ENCODE data around the gene THOP1. TPM values are rescaled to one million over a fixed set of nuclear protein-coding genes. Genes with fewer than 3 reads are reported as not detected.

Gene THOP1
- total RNA-seq, 1 donor: 70.0 TPM

GRCh38 chr19:2756477-2756876, 28.8 kb upstream of the THOP1 start:
- no peak for DNase-seq (ENCODE audit: low read depth)
- H3K4me3 ChIP-seq (ENCODE audit: low read depth, low read length): no peak overlapping the region
- no peak for TF ChIP-seq CTCF (IDR thresholded peaks at IDR 0.05; ENCODE audit: insufficient read depth, low read length)

GRCh38 chr19:2756921-2757881, 28.1 kb upstream of the THOP1 start:
- H3K4me3 ChIP-seq (ENCODE audit: low read depth, low read length): no peak overlapping the region
- no peak for DNase-seq (ENCODE audit: low read depth)
- no peak for TF ChIP-seq CTCF (IDR thresholded peaks at IDR 0.05; ENCODE audit: insufficient read depth, low read length)

- no peak for DNase-seq (ENCODE audit: low read depth)
- H3K4me3 ChIP-seq (ENCODE audit: low read depth, low read length): no peak overlapping the region
- TF ChIP-seq CTCF (IDR thresholded peaks at IDR 0.05; ENCODE audit: insufficient read depth, low read length): no peak
These were observed 26.5 kb upstream of the THOP1 start for GRCh38 chr19:2758601-2759313.

GRCh38 chr19:2759362-2759761, 25.9 kb upstream of the THOP1 start:
- H3K4me3 ChIP-seq (ENCODE audit: low read depth, low read length): no peak overlapping the region
- TF ChIP-seq CTCF (IDR thresholded peaks at IDR 0.05; ENCODE audit: insufficient read depth, low read length): no peak

GRCh38 chr19:2759965-2760364, 25.3 kb upstream of the THOP1 start:
- no peak for DNase-seq (ENCODE audit: low read depth)
- no peak for TF ChIP-seq CTCF (IDR thresholded peaks at IDR 0.05; ENCODE audit: insufficient read depth, low read length)

More at GRCh38 chr19:2759362-2759761, 25.9 kb upstream of the THOP1 start:
- no peak for DNase-seq (ENCODE audit: low read depth)

GRCh38 chr19:2761309-2761677, 24.0 kb upstream of the THOP1 start:
- DNase-seq (ENCODE audit: low read depth): no peak
- no peak overlapping the region for H3K4me3 ChIP-seq (ENCODE audit: low read depth, low read length)
- no peak for TF ChIP-seq CTCF (IDR thresholded peaks at IDR 0.05; ENCODE audit: insufficient read depth, low read length)

More at GRCh38 chr19:2759965-2760364, 25.3 kb upstream of the THOP1 start:
- no peak overlapping the region for H3K4me3 ChIP-seq (ENCODE audit: low read depth, low read length)
